HG03442 (cell line): ENCODE measurements around the gene CAMK4.
"Not testable (repeated sequence)": the region's sequence is repeated elsewhere in the genome, so short reads cannot be mapped to it uniquely, and the experiment has no call there.

Experiments
- ATAC-seq: cut with Tn5 transposase; IDR thresholded peaks from one replicate; pipeline ENCODE4 v1.9.1; 2021; ENCODE audit warnings: mild to moderate bottlenecking, moderate library complexity; ENCODE audit not compliant: unreplicated experiment

CAMK4 gene

DNA sequence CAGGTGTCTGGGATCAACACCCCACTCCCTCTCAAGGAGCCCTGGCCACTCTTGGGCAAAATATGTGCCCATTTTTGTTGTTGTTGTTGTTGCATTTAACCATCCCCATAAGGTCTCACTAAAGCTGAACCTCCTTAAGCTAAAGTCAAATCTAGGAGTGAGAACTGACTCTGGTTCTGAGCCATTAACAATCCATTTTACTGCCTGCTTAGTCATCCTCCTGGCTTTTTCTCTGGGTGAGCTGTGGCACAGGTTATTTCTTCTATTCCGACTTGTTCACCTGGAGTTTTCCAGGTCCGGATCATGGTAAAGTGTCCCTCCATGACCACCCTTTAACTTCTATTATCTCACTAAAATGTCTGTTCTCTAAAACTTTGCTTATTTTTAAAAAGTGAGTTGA, 85.2 kb downstream of the CAMK4 start:
- ATAC-seq, result no peak

DNA sequence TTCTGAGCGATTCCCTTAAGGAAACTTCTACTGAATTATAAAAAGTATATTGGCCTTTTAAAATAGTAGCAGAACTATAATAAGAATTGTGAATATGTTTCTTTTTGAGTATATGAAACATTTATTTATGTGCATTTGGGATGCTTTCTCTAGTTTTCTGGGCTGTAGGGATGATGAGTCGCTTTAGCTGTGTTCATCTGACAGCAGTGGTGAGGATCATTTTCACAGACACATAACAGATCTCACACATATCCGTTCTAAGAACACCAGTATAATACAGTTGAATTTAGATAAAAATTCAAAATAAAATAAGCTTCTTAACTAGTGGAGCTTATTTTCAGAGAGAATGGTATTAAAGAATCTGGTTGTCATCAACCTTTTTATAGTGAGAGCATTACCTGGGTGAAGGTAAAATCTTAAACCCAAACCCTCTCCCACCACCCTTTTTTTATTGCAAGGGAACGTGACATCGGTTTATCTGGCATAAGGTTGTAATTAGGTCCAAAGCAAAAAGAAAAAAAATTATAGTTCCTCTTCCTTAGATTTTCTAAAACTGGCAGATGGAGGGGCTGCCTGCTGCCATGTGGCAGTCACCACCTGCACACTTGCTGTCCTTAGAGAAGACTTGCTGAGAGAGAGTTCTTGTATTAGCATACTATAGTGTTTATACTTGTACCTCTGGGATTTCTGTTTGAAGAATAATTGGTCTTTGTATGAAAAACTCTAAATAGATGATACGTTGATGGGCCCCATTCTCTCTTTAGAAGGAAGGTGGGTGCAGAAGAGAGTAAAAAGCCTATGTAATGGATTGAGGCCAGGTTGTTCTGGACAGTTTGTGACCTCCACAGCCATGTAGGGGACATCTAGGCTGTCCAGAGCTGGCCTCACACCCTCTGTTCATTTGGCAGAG, 86.8 kb downstream of the CAMK4 start:
- no peak for ATAC-seq

DNA sequence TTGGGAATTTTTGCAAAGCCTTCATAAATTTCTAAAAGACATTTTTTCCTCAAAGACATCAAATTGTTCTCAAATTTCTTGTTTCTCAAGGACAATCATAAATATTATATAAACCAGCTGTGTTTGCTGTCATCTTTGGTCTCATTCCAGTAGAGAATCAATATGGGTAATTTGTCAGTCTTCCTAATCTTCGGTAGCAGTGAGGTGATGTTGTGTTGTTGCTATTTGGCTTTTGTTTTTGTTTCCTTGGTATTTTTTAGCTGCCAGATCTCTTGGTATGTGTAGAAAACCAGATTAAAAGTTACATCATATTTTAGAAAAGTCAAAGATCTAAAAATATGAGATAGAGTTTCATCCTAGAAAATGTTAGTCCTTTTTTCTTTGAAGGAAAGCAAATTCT, 87.5 kb downstream of the CAMK4 start:
- no peak for ATAC-seq

DNA sequence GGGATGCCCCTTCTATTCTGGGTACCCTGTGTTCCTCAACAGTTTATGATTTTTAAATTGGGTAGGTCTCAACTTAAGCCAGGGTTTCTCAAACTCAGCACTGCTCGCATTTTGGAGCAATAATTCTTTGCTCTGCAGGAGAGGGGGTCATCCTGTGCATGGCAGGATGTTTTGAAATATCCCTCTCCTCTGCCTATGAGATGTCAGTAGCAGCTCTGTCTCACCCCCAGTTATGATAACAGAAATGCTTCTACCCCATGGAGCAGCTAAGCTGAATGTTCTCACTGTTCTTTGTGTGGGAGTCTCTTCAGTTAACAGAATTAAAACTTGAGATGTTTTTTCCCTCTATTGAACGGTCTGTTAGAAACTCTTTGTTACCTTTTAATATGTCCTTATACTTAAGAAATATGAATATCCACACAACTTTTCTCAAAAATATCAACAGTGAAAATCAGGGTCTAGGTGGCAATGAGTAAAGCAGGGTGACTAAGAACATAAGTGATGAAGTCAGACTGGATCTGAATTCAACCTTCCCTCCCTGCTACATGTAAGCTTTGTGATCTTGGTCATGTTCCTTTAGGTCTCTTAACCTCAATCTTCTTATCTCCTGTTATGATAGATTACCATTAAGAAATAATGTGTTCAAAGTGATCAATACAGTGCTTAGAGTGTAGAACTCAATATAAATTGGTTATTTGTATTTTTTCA, 89.0 kb downstream of the CAMK4 start:
- ATAC-seq, result peak; percentile 73

DNA sequence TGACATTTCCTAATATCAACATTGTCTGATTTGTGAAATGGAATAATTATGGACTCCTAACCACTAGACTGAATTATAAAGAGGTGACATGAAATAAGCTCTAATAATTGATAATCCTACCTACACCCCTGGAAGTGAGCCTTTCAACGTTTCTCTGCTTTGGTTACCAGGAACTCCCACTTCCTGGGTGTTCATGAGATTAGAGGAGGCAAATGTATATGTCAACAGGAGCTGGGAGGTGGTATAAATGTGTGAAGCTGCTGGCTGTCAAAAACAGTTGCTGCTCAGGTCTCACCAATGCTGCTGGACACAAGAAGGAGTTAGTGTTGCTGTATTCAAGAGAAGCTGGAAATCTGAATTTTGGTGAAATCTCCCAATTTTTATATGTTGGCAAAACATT, 96.8 kb downstream of the CAMK4 start:
- ATAC-seq, result no peak

DNA sequence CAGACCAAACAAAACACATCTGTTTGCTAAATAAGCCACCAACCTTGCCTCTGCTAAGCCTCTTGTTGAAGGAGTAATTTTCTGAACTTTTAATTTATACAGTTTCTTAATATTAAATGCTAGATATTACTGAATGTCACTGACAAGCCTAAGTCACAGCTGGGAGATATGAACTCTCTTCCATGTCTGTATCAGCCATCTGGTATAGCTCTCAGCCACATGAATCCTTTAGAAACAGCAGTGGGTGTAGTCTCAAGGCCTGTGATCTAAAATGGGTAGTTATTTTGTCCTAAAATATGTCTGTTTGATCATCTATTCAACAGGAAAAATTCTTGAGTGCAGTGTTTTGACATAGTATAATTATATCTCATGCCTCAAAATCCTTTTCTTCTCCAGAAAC, 97.2 kb downstream of the CAMK4 start:
- no peak for ATAC-seq

DNA sequence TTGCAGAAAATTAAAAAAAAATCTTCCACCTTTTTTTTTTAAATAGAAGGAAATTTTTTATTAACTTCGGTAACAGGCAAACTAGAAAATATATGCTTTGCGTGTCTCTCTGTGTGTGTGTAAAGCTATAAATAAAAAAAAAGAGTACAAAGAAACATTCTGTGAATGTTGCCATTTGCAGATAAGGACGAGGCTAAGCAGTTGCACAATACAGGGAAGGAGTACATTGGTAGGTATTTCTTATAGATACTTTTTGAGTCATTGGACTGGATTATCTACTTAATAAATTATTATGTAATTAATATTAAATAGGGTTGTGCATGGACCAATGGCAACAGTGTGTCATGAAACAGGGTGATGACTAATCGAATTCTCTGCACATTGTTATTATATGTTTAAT, 102.4 kb downstream of the CAMK4 start:
- no peak for ATAC-seq

DNA sequence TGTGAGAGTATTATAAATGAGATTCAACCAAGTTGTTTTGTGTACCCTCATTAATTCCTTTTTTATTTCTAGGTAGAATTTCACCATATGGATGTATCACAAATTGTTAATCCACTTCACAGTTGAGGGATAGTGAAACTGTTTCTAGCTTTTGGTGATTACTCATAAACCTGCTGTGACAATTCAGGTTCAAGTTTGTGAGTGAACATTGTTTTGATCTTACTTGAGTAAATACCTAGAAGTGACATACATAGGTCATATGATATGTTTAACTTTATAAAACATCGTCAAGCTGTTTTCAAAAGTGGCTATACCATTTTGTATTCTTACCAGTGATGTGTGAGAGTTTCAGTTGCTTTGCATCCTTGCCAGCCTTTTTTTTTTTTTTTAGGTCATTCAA, 112.9 kb downstream of the CAMK4 start:
- ATAC-seq, result no peak

DNA sequence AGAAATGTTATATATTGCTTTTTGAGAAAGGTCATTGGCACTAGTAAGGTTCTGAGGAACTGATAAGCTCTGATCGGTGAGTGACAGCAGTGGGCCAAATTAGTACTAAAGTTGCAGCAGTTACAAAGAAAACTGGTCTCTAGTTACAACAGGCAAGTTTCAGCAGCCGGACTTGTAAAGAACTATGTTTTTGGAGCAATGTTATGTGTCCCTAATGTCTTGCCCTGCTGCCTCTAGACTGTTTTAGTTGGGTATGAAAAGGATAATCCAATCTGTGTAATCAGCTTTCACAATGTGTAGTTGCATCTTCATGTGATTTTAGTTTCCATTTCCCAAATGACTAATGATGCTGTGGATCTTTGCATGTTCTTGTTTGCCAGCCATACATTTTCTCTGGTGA, 113.5 kb downstream of the CAMK4 start:
- peak; percentile 73 for ATAC-seq

DNA sequence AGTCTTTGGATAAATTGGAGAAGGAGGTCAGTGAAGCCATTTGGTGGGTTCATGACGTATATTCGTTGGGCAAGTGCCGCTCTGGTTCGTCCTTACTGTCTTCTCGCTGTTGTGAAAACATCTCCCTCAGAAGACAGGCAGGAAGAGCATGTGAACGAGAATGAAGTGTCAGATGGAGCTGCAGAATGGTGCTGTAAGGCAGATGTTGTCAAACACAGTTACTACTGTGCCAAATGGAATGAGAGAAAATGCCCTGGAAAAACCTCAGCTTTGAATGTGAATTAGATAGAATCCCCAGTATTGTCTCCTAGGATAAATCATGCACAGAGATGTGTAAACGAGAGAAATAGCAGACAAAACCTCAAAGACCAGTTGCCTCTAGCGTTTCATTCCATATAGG, 121.5 kb downstream of the CAMK4 start:
- no peak for ATAC-seq

DNA sequence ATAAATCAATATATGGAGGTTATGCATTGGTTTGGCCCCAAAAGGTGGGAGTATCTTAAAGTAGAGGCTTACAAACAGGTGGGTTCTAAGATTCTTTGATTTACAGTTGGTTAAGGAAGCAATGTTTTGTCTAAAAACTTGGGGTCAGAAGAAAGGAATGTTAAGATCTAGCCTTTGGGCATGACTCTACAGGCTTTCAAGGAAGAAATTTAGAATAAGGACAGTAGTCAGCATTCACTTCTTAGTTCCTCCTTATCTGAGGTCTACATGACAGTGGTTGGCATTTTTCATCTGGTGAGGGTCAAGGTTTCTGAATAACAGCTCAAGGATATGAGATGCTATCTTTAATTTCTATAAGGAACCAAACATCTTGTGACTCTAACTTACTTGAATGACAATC, 122.8 kb downstream of the CAMK4 start:
- ATAC-seq, result no peak

DNA sequence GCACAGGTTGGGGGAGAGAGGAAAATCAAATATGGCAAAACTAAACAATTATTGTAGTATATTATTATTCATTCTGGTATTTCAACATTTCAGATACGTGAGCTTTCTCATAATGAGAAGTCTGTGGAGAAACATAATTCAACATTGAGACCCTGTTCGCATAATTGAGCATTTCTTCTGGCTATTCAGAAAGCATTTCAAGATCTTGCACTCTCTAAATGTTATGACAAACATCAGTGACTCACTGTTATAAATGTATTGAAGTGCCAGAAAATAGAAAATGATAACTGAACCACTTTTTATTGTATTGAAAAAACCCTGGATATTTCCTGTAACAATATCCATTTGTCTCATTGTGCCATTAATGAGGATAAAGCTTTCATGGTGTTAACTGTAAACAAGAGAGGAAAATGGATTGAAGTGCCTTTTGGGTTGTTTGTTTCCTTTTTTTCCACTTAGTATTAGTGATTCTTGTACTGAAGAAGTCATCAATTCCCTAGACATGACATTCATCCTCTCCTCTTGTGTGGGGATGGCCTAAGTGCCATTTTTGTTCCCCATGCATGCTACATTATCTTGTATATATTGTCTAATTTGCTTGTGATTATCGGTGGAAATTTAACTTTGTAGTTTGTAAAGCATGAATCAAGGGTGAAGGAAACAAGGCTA, 124.6 kb downstream of the CAMK4 start:
- ATAC-seq, result no peak

DNA sequence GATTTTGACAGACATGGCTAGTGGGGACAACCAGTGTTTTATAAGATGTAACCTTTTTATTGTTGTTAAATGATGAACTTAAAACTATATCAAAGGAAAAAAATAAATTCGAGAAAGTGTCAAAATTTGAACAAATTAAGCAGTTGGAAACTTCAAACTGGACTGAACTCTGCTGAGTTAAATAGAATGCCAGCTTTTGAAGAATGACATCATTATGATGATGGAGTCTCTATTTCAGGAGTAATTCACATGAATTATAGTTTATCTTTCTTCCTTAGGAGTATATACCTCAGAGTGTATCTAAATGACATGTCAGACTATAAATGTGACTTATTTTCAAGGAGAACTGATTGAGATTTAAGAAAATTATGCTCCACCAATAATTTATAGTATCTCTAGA, 125.2 kb downstream of the CAMK4 start:
- no peak for ATAC-seq

DNA sequence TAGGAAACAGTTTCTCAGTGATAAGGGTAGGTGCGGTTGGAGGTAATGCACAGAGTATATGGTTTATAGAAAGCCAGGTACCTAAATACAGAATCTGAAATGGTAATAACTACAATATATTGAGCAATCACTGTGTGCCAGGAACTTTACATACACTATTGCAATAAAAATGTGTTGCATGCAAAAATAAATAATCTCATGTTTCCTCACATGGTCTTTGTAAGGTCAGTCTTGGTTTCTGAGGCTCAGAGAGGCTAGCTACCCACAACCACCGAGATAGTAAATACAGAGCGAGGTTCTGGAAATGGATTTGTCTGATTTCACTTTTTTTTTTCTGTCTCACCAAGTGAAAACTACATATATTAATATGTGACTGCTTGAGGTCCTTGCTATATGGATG, 128.9 kb downstream of the CAMK4 start:
- no peak for ATAC-seq

DNA sequence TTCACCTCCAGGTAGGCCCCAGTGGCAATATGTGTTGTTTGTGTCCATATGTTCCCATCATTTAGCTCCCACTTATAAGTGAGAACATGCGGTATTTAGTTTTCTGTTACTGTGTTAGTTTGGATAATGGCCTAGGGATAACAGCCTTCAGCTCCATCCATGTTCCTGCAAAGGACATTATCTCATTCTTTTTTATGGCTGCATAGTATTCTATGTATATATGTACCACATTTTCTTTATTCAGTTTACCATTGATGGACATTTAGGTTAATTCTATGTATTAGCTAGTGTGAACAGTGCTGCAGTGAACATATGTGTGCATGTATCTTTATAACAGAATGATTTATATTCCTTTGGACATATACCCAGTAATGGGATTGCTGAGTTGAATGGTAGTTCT, 134.5 kb downstream of the CAMK4 start:
- not testable (repeated sequence) for ATAC-seq

DNA sequence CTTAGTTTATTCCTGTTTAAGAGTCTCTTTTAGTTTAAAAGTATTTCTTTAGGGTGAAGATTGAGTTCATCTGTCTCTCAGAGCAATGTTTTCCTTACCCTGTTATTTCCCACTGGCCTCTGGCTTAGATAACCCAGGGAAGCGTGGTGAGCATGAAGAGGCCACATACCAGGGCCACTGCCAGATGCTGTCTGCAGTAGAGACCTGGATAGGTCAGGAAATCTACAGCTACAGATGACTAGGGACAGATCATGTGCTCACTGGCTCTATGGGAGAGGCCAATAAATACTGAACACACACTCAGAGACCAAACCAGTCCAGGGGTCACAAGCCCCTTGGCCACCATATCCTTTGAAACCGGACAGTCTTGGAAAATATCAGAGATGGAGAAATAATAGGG, 136.0 kb downstream of the CAMK4 start:
- no peak for ATAC-seq

DNA sequence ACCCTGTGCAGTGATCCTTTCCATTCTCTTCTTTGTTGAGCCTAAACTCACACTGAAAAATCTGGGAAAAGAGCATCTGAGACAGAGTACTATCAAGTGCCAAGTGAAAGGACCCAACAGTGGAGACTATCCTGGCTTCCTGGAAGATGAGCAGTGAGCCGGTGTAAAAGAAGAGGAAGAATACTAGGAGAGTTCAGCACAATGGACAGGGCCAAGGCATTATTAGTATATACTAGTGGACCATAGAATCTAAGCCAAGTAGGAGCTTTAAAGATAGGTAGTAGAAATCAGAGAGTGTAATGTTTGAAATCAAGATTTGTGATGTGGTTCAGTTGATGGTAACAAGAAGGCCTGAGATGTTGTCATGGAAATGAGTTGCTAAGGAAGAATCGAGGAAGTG, 140.8 kb downstream of the CAMK4 start:
- no peak for ATAC-seq

DNA sequence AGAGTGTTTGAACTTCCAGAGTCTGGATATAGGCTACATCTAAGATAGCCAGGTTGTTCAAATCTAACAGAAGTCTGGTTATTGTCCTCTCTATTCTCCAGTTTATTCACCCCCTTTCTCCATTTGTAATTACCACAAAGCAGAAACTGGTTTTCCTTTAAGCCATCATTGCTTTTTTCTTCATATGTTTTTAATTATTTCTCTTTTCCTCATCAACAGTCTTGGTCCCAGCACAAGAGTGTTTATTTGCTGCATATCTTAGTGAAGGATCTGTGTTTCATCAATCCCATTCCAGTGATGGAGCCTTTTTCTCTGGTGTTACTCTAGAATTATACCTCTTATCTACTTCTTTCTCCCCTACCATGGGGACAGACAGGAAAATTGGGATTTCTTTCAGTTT, 142.2 kb downstream of the CAMK4 start:
- ATAC-seq, result no peak

DNA sequence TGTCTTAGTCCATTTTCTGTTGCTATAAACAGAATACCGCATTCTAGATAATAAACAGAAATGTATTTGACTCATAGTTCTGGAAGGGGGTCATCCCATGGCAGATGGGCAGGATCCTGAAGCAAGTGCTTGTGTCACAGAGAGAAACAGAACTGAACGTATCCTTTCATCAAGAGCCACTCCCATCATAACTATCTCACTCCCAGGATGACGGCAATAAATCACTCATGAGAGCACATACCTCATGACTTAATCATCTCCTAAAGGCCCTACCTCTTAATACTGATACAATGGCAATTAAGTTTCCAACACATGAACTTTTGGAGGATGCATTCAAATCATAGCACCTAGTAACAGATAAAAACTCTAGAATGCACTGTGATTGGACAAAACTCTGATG, 142.9 kb downstream of the CAMK4 start:
- no peak for ATAC-seq

DNA sequence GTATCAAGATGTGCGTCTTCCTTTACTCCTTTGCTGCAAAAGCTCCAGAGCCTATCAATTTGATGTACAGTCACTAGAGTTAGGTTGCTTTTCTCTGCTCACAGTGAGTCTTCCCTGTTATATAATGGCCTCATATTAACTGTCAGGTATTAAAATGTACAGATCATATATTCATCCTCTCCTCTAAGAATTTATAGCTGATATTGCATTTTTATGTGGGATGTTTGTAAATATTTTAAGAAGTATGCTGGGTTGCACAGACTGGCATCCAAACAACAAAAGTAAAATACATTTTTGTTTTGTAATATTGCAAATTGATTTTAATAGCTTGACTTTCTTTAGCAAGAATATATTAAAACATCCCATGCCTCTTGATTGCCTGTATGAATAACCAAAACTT, 148.6 kb downstream of the CAMK4 start:
- no peak for ATAC-seq

DNA sequence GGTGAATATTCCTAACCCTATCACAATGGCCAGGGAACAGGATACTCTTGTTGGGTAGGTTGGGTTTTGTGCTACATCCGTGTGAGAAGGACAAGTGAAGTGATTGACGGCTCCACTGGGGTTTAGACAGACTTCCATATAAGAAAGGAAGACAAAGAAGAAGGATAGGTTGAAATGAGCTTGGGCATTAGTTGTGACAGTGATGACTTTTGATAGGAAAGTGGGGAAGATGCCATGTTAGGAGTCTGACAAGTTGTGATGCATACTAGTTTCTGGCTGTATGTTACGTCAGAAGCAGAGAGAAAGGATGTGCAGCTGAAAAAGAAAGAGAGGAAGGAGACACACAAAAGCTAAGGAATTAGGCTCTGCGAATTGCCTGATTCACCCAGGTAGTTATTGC, 150.2 kb downstream of the CAMK4 start:
- ATAC-seq, result no peak

DNA sequence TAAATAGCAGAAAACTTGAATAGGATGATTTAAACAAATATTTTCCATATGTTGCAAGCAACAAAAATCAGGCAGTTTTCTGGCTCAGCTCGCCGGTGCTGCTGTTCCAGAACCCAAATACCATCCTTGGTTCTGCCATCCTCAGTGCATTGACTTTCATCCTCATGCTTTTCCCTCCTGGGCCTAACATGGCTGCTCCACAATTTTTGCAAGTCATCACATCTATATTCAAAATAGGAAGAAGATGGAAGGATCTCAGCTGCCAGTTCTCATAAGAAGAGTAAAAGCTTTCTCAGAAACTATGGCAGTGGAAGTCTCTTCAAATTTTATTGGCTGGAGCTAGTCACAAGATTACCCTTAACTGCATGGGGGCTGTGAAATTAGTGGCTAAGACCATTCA, 151.5 kb downstream of the CAMK4 start:
- ATAC-seq, result no peak
